ENCODE measurements around the gene PTPRT. TPM values are rescaled to one million over a fixed set of nuclear protein-coding genes. Genes with fewer than 3 reads are reported as not detected.

PTPRT gene
- polyA plus RNA-seq, 2 of the 4 experiments (the other 2 are of a cell fraction), result not detected

GRCh38 chr20:42368910-42369309 lies 820.8 kb downstream of the PTPRT start (continued):
- no peak for TF ChIP-seq MYC (IDR thresholded peaks at IDR 0.05; ENCODE audit: borderline replicate concordance, low read length)
- no peak for TF ChIP-seq FOSB (CRISPR knock-in tag; IDR thresholded peaks at IDR 0.05)

- TF ChIP-seq KDM5A (IDR thresholded peaks at IDR 0.05) (no peak), POLR2AphosphoS2 (conservative IDR thresholded peaks at IDR 0.05; ENCODE audit: low read length) (no peak), FOSB (CRISPR knock-in tag; IDR thresholded peaks at IDR 0.05) (no peak), SREBF2 (IDR thresholded peaks at IDR 0.05) (no peak), RARB (CRISPR knock-in tag; IDR thresholded peaks at IDR 0.05) (no peak), ZFP36 (IDR thresholded peaks at IDR 0.05; ENCODE audit: borderline replicate concordance, partially characterized antibody) (no peak), HMGXB4 (CRISPR knock-in tag; IDR thresholded peaks at IDR 0.05; ENCODE audit: borderline replicate concordance) (no peak), GATA3 (IDR thresholded peaks at IDR 0.05; ENCODE audit: borderline replicate concordance) (no peak), RCOR1 (IDR thresholded peaks at IDR 0.05; ENCODE audit: low read depth, low read length) (no peak), PHF8 (IDR thresholded peaks at IDR 0.05; ENCODE audit: borderline replicate concordance, low read depth) (no peak), MAX (IDR thresholded peaks at IDR 0.05) (no peak), ELK1 (IDR thresholded peaks at IDR 0.05; ENCODE audit: low read depth, low read length) (no peak), HES2 (IDR thresholded peaks at IDR 0.05) (no peak), CHD2 (IDR thresholded peaks at IDR 0.05; ENCODE audit: low read length, partially characterized antibody) (no peak), REST (IDR thresholded peaks at IDR 0.05) (no peak), RFX5 (IDR thresholded peaks at IDR 0.05) (no peak), MAFK (IDR thresholded peaks at IDR 0.05; ENCODE audit: partially characterized antibody) (no peak), ATOH8 (CRISPR knock-in tag; IDR thresholded peaks at IDR 0.05; ENCODE audit: low read depth) (no peak), CBX8 (IDR thresholded peaks at IDR 0.05) (no peak), FOSL2 (IDR thresholded peaks at IDR 0.05) (no peak), FOSL2 (CRISPR knock-in tag; IDR thresholded peaks at IDR 0.05) (no peak)
- POLR2A ChIA-PET, result no interaction called here
- H3K4me2 ChIP-seq, result no peak overlapping the region
- WGBS (ENCODE audit: missing lambda C conversion rate), result under 1% methylated on average over 6 of the region's 6 CpGs
- CTCF ChIA-PET, result no interaction called here
- ATAC-seq, result no peak
- H3K4me1 ChIP-seq, result no peaks in the 10 kb centered on the region
- DNase-seq (ENCODE audit: low read depth in 1 of 2, low spot score in 1 of 2), result no peak
- H3K4me3 ChIP-seq, result no peak overlapping the region
- FAIRE-seq, result no peak
- H3K27ac ChIP-seq, result no peak overlapping the region
- H3K9me3 ChIP-seq, result no peaks in the 10 kb centered on the region
These were observed 823.1 kb downstream of the PTPRT start for GRCh38 chr20:42366626-42367025.

All from A549 (cell line).